WTC11 (cell line): ENCODE data around the gene DLGAP3. TPM values are rescaled to one million over a fixed set of nuclear protein-coding genes. Genes with fewer than 3 reads are reported as not detected.
A peak's percentile ranks its signal among the peaks of the same experiment; 100 is the strongest.

Source experiments
- ATAC-seq: fragments of 200-7000 bp; cut with Tn5 transposase; 2 replicates; pipeline ENCODE4 v1.10.0; 2021; ENCODE audit warnings: mild to moderate bottlenecking, moderate library complexity
- CTCF ChIA-PET: fragments of 300-600 bp; sonication (Branson Sonifier 250); formaldehyde crosslinking; loops from one replicate; lab custom pipeline; 2021; ENCODE audit warnings: antibody characterized with exemption; lab: Charles Lee
- POLR2A ChIA-PET: fragments of 350-600 bp; sonication (Branson Sonifier 250); formaldehyde crosslinking; loops from one replicate; lab custom pipeline; 2021; ENCODE audit warnings: antibody characterized with exemption; lab: Charles Lee
- DNase-seq: peaks from one replicate; pipeline ENCODE4 v3.0.0; 2021; ENCODE audit warnings: low spot score
- H3K27ac Mint-ChIP-seq: 2 replicates; pipeline ENCODE4 v1.8.0; 2021; ENCODE audit warnings: mixed read lengths
- H3K27me3 Mint-ChIP-seq: 2 replicates; pipeline ENCODE4 v1.8.0; 2021; ENCODE audit warnings: low read depth, mild to moderate bottlenecking, moderate library complexity, mixed read lengths
- H3K36me3 Mint-ChIP-seq: 2 replicates; pipeline ENCODE4 v1.8.0; 2021; ENCODE audit warnings: mixed read lengths
- H3K4me1 Mint-ChIP-seq: 2 replicates; pipeline ENCODE4 v1.8.0; 2022; ENCODE audit warnings: mixed read lengths
- H3K4me3 Mint-ChIP-seq: 2 replicates; pipeline ENCODE4 v1.8.0; 2021; ENCODE audit warnings: mild to moderate bottlenecking, moderate library complexity, mixed read lengths
- H3K9me3 Mint-ChIP-seq: 2 replicates; pipeline ENCODE4 v1.8.0; 2021; ENCODE audit warnings: mixed read lengths
- ATF1 ChIP-seq: sonication (generic); formaldehyde crosslinking; IDR thresholded peaks from 2 replicates; pipeline ENCODE4 v1.8.1; 2023; ENCODE audit warnings: mild to moderate bottlenecking, moderate library complexity, missing genetic modification reagents
- CBFB ChIP-seq: sonication (generic); formaldehyde crosslinking; IDR thresholded peaks from 2 replicates; pipeline ENCODE4 v1.8.1; 2022; ENCODE audit warnings: mild to moderate bottlenecking, low read depth, missing genetic modification reagents
- CDX4 ChIP-seq: fragments of 250-450 bp; sonication (Bioruptor Pico); IDR thresholded peaks from 2 replicates; pipeline ENCODE4 v1.9.0; 2021; ENCODE audit warnings: moderate library complexity, mild to moderate bottlenecking, inconsistent platforms, borderline replicate concordance
- CREB1 ChIP-seq: sonication (generic); formaldehyde crosslinking; IDR thresholded peaks from 2 replicates; pipeline ENCODE4 v1.8.0; 2023; ENCODE audit warnings: mild to moderate bottlenecking, missing genetic modification reagents
- ELF4 ChIP-seq: sonication (generic); formaldehyde crosslinking; IDR thresholded peaks from 2 replicates; pipeline ENCODE4 v1.8.1; 2022; ENCODE audit warnings: low read depth, mild to moderate bottlenecking, moderate library complexity, missing genetic modification reagents
- ETV6 ChIP-seq: sonication (generic); formaldehyde crosslinking; IDR thresholded peaks from 2 replicates; pipeline ENCODE4 v1.8.1; 2022; ENCODE audit warnings: mild to moderate bottlenecking, missing genetic modification reagents
- FOXP1 ChIP-seq: sonication (generic); formaldehyde crosslinking; IDR thresholded peaks from 2 replicates; pipeline ENCODE4 v1.8.0; 2022; ENCODE audit warnings: missing genetic modification reagents, mild to moderate bottlenecking, moderate library complexity, borderline replicate concordance
- GABPB1 ChIP-seq: sonication (generic); formaldehyde crosslinking; IDR thresholded peaks from 2 replicates; pipeline ENCODE4 v1.8.1; 2023; ENCODE audit warnings: mild to moderate bottlenecking, missing genetic modification reagents
- IRF1 ChIP-seq: sonication (generic); formaldehyde crosslinking; IDR thresholded peaks from 2 replicates; pipeline ENCODE4 v1.8.0; 2023; ENCODE audit warnings: missing genetic modification reagents
- JUN ChIP-seq: sonication (generic); formaldehyde crosslinking; IDR thresholded peaks from 2 replicates; pipeline ENCODE4 v1.8.0; 2023; ENCODE audit warnings: mild to moderate bottlenecking, missing genetic modification reagents
- MLX ChIP-seq: sonication (generic); formaldehyde crosslinking; IDR thresholded peaks from 2 replicates; pipeline ENCODE4 v1.8.1; 2023; ENCODE audit warnings: mild to moderate bottlenecking, missing genetic modification reagents, moderate library complexity
- NFATC4 ChIP-seq: fragments of 250-450 bp; sonication (Bioruptor Pico); IDR thresholded peaks from 2 replicates; pipeline ENCODE4 v1.9.0; 2021; ENCODE audit warnings: mild to moderate bottlenecking
- NR3C1 ChIP-seq: sonication (generic); formaldehyde crosslinking; conservative IDR thresholded peaks from 2 replicates; pipeline ENCODE4 v1.8.1; 2023; ENCODE audit warnings: low read depth, mild to moderate bottlenecking, missing genetic modification reagents
- OVOL2 ChIP-seq: fragments of 250-450 bp; sonication (Bioruptor Pico); IDR thresholded peaks from 2 replicates; pipeline ENCODE4 v1.9.0; 2021; ENCODE audit warnings: mild to moderate bottlenecking, borderline replicate concordance
- PRRX2 ChIP-seq: fragments of 250-450 bp; sonication (Bioruptor Pico); IDR thresholded peaks from 2 replicates; pipeline ENCODE4 v1.8.0; 2021; ENCODE audit warnings: mild to moderate bottlenecking
- RORB ChIP-seq: fragments of 250-450 bp; sonication (Bioruptor Pico); IDR thresholded peaks from 2 replicates; pipeline ENCODE4 v1.9.0; 2021; ENCODE audit warnings: mild to moderate bottlenecking
- SMAD3 ChIP-seq: sonication (generic); formaldehyde crosslinking; IDR thresholded peaks from 2 replicates; pipeline ENCODE4 v1.8.0; 2022; ENCODE audit warnings: missing genetic modification reagents, mild to moderate bottlenecking, borderline replicate concordance
- TEAD1 ChIP-seq: sonication (generic); formaldehyde crosslinking; IDR thresholded peaks from 2 replicates; pipeline ENCODE4 v1.8.0; 2022; ENCODE audit warnings: mild to moderate bottlenecking, missing genetic modification reagents
- ZBTB21 ChIP-seq: sonication (generic); formaldehyde crosslinking; IDR thresholded peaks from 2 replicates; pipeline ENCODE4 v1.8.1; 2023; ENCODE audit warnings: mild to moderate bottlenecking, missing genetic modification reagents, borderline replicate concordance
- ZNF232 ChIP-seq: sonication (generic); formaldehyde crosslinking; IDR thresholded peaks from 2 replicates; pipeline ENCODE4 v1.8.0; 2022; ENCODE audit warnings: mild to moderate bottlenecking, missing genetic modification reagents
- ZNF416 ChIP-seq: fragments of 250-450 bp; sonication (Bioruptor Pico); IDR thresholded peaks from 2 replicates; pipeline ENCODE4 v1.9.0; 2021; ENCODE audit warnings: mild to moderate bottlenecking, inconsistent platforms
- total RNA-seq: library from RNA; stranded (reverse); gene quantifications from 3 replicates; pipeline ENCODE4 v1.2.3, GENCODE V29; 2021
- TF ChIP-seq, protein P1 (sequence below): sonication (generic); formaldehyde crosslinking; IDR thresholded peaks from 2 replicates; pipeline ENCODE4 v1.8.1; 2023; ENCODE audit warnings: mild to moderate bottlenecking, missing genetic modification reagents
- TF ChIP-seq, protein P2 (sequence below): sonication (generic); formaldehyde crosslinking; IDR thresholded peaks from 2 replicates; pipeline ENCODE4 v1.8.0; 2023; ENCODE audit warnings: mild to moderate bottlenecking, missing genetic modification reagents
- TF ChIP-seq, protein P3 (sequence below): sonication (generic); formaldehyde crosslinking; IDR thresholded peaks from 2 replicates; pipeline ENCODE4 v1.8.1; 2022; ENCODE audit warnings: low read depth, mild to moderate bottlenecking, moderate library complexity, missing genetic modification reagents, borderline replicate concordance
- TF ChIP-seq, protein P4 (sequence below): sonication (generic); formaldehyde crosslinking; conservative IDR thresholded peaks from 2 replicates; pipeline ENCODE4 v1.8.1; 2023; ENCODE audit warnings: mild to moderate bottlenecking, low read depth, missing genetic modification reagents, moderate library complexity

Gene DLGAP3
- total RNA-seq, 1 experiment from 2014 or later, result 11.3 TPM

DNA sequence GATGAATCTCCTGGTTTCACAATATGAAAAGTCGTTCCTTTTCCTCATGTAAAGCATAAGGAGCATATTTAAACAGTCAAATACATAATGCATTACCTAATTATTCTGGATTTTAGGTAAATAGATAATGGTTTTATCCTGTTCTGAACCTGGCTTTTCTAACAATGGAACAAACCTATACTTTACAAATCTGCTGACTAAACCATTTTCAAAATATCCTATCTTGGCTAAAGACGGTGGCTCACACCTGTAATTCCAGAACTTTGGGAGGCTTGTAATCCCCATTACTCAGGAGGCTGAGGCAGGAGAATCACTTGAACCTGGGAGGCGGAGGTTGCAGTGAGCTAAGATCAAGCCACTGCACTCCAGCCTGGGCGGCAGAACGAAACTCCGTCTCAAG lies 72.8 kb downstream of the DLGAP3 start:
- CTCF ChIA-PET, result interaction anchor here (0.9 to 1.8 kb wide), 2 partner anchors 10 to 71 kb away, joined by 3 to 6 read pairs; no protein-coding TSS in a partner anchor
- peaks cover 22% of the 10 kb centered on the region for H3K36me3 Mint-ChIP-seq
- H3K4me3 Mint-ChIP-seq, result no peak overlapping the region
- POLR2A ChIA-PET, result no interaction called here
- TF ChIP-seq, protein P1, sequence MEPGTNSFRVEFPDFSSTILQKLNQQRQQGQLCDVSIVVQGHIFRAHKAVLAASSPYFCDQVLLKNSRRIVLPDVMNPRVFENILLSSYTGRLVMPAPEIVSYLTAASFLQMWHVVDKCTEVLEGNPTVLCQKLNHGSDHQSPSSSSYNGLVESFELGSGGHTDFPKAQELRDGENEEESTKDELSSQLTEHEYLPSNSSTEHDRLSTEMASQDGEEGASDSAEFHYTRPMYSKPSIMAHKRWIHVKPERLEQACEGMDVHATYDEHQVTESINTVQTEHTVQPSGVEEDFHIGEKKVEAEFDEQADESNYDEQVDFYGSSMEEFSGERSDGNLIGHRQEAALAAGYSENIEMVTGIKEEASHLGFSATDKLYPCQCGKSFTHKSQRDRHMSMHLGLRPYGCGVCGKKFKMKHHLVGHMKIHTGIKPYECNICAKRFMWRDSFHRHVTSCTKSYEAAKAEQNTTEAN, result no peak
- TF ChIP-seq MLX (no peak), FOXP1 (no peak), RORB (CRISPR knock-in tag) (no peak), ATF1 (CRISPR knock-in tag) (no peak), NR3C1 (CRISPR knock-in tag) (no peak), CDX4 (CRISPR knock-in tag) (no peak), ZNF232 (no peak), CREB1 (CRISPR knock-in tag) (no peak), JUN (CRISPR knock-in tag) (no peak), SMAD3 (CRISPR knock-in tag) (no peak), CBFB (CRISPR knock-in tag) (no peak)
- TF ChIP-seq, protein P2, sequence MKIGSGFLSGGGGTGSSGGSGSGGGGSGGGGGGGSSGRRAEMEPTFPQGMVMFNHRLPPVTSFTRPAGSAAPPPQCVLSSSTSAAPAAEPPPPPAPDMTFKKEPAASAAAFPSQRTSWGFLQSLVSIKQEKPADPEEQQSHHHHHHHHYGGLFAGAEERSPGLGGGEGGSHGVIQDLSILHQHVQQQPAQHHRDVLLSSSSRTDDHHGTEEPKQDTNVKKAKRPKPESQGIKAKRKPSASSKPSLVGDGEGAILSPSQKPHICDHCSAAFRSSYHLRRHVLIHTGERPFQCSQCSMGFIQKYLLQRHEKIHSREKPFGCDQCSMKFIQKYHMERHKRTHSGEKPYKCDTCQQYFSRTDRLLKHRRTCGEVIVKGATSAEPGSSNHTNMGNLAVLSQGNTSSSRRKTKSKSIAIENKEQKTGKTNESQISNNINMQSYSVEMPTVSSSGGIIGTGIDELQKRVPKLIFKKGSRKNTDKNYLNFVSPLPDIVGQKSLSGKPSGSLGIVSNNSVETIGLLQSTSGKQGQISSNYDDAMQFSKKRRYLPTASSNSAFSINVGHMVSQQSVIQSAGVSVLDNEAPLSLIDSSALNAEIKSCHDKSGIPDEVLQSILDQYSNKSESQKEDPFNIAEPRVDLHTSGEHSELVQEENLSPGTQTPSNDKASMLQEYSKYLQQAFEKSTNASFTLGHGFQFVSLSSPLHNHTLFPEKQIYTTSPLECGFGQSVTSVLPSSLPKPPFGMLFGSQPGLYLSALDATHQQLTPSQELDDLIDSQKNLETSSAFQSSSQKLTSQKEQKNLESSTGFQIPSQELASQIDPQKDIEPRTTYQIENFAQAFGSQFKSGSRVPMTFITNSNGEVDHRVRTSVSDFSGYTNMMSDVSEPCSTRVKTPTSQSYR (CRISPR knock-in tag), result no peak
- TF ChIP-seq, protein P3, sequence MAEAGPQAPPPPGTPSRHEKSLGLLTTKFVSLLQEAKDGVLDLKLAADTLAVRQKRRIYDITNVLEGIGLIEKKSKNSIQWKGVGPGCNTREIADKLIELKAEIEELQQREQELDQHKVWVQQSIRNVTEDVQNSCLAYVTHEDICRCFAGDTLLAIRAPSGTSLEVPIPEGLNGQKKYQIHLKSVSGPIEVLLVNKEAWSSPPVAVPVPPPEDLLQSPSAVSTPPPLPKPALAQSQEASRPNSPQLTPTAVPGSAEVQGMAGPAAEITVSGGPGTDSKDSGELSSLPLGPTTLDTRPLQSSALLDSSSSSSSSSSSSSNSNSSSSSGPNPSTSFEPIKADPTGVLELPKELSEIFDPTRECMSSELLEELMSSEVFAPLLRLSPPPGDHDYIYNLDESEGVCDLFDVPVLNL (CRISPR knock-in tag), result no peak
- no peak for DNase-seq
- H3K27me3 Mint-ChIP-seq, result peaks cover 3% of the 10 kb centered on the region
- ATAC-seq, result no peak
- peaks cover 18% of the 10 kb centered on the region for H3K4me1 Mint-ChIP-seq
- peaks cover 13% of the 10 kb centered on the region for H3K9me3 Mint-ChIP-seq
- H3K27ac Mint-ChIP-seq, result no peak overlapping the region

- ChIA-PET CTCF (interaction anchor here (0.5 to 2.0 kb wide), 70 partner anchors 9 to 1597 kb away, joined by 3 to 70 read pairs (median 5); partner anchors contain the start of genes DLGAP3, GJA4, GJB4 and GJB5), POLR2A (interaction anchor here (0.7 to 1.3 kb wide), 3 partner anchors 33 to 340 kb away, joined by 3 to 7 read pairs (median 5); partner anchors contain the start of gene SFPQ)
- H3K36me3 Mint-ChIP-seq, result peaks cover 30% of the 10 kb centered on the region
- H3K9me3 Mint-ChIP-seq, result peaks cover 5% of the 10 kb centered on the region
- H3K4me3 Mint-ChIP-seq, result no peak overlapping the region
- peak overlapping the region; percentile 94 for H3K27ac Mint-ChIP-seq
- peaks cover 32% of the 10 kb centered on the region for H3K4me1 Mint-ChIP-seq
- peak; percentile 98 for ATAC-seq
- no peaks in the 10 kb centered on the region for H3K27me3 Mint-ChIP-seq
- DNase-seq, result peak; percentile 97
- TF ChIP-seq ELF4 (CRISPR knock-in tag) (no peak), ZNF416 (no peak), TEAD1 (CRISPR knock-in tag) (no peak), IRF1 (CRISPR knock-in tag) (no peak), PRRX2 (CRISPR knock-in tag) (no peak), GABPB1 (CRISPR knock-in tag) (no peak), ZNF232 (no peak), NFATC4 (no peak), OVOL2 (no peak), ETV6 (no peak), ZBTB21 (no peak)
- TF ChIP-seq, protein P4, sequence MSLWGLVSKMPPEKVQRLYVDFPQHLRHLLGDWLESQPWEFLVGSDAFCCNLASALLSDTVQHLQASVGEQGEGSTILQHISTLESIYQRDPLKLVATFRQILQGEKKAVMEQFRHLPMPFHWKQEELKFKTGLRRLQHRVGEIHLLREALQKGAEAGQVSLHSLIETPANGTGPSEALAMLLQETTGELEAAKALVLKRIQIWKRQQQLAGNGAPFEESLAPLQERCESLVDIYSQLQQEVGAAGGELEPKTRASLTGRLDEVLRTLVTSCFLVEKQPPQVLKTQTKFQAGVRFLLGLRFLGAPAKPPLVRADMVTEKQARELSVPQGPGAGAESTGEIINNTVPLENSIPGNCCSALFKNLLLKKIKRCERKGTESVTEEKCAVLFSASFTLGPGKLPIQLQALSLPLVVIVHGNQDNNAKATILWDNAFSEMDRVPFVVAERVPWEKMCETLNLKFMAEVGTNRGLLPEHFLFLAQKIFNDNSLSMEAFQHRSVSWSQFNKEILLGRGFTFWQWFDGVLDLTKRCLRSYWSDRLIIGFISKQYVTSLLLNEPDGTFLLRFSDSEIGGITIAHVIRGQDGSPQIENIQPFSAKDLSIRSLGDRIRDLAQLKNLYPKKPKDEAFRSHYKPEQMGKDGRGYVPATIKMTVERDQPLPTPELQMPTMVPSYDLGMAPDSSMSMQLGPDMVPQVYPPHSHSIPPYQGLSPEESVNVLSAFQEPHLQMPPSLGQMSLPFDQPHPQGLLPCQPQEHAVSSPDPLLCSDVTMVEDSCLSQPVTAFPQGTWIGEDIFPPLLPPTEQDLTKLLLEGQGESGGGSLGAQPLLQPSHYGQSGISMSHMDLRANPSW (CRISPR knock-in tag), result no peak
- TF ChIP-seq, protein P1, result no peak
Measured at GRCh38 chr1:34852677-34853217, 76.7 kb downstream of the DLGAP3 start.
